Adipose tissue (tissue), 3 donors: ENCODE results near the gene CLCN3. TPM values are rescaled to one million over a fixed set of nuclear protein-coding genes. Genes with fewer than 3 reads are reported as not detected.
"Not testable (repeated sequence)": the region's sequence is repeated elsewhere in the genome, so short reads cannot be mapped to it uniquely, and the experiment has no call there.

Source experiments
- H3K27ac ChIP-seq: one replicate; pipeline ENCODE4 v1.5.1; 2013; ENCODE audit warnings: low read depth, low read length
- WGBS, 3 donors: extraction: QIAGEN DNeasy Blood & Tissue Kit; methylation state at CpG; one replicate each; pipeline ENCODE4 v1.1.7; 2013; 5-methylcytosine and 5-hydroxymethylcytosine counted together
- polyA plus RNA-seq, 3 donors: library from polyadenylated mRNA; stranded (reverse); fragments of 200-250 nt; gene quantifications; one replicate each; pipeline ENCODE4 v1.2.3, GENCODE V29; 2013
- donor health status: healthy with polysubstance abuse.
- donor health status: Bipolar disorder and iron deficiency.
- donor health status: healthy.

CLCN3 gene
- polyA plus RNA-seq, 3 donors = 6.1 to 12.7 (median 12.7) TPM

- H3K27ac ChIP-seq = no peak overlapping the region
- WGBS, 3 donors = 91 to 100% (median 93%) methylated on average over 1 of the region's 1 CpG
These were observed 124.9 kb downstream of the CLCN3 start for GRCh38 chr4:169745291-169745690.

- no peak overlapping the region for H3K27ac ChIP-seq
- WGBS, 3 donors = 2 to 4% (median 2%) methylated on average over 13 of the region's 13 CpGs
These were observed 136.7 kb downstream of the CLCN3 start for GRCh38 chr4:169756971-169757574.

GRCh38 chr4:169757575-169758184 lies 137.3 kb downstream of the CLCN3 start, which contains the start of gene HPF1:
TSS of gene HPF1 (minus strand) at chr4:169757944. CDS start at chr4:169757877, 67 bp downstream.
- H3K27ac ChIP-seq = no peak within 1 kb of the TSS
- WGBS, 3 donors = 0 to 1% (median 1%) methylated on average over 46 of the region's 46 CpGs

- H3K27ac ChIP-seq = no peak overlapping the region
- WGBS, 3 donors = 47 to 58% (median 52%) methylated on average over 11 of the region's 11 CpGs
These were observed 138.1 kb downstream of the CLCN3 start for GRCh38 chr4:169758401-169758962.

GRCh38 chr4:169761846-169762245 lies 141.5 kb downstream of the CLCN3 start:
- H3K27ac ChIP-seq = no peak overlapping the region
- 57 to 68% (median 64%) methylated on average over 4 of the region's 4 CpGs for WGBS, 3 donors

- WGBS, 3 donors = 79 to 91% (median 86%) methylated on average over 2 of the region's 2 CpGs
- H3K27ac ChIP-seq = no peak overlapping the region
These were observed 145.5 kb downstream of the CLCN3 start for GRCh38 chr4:169765835-169766234.

- 76 to 86% (median 85%) methylated on average over 3 of the region's 3 CpGs for whole genome bisulfite sequencing, 3 donors
- no peak overlapping the region for H3K27ac ChIP-seq
These were observed 146.4 kb downstream of the CLCN3 start for GRCh38 chr4:169766741-169767140.

GRCh38 chr4:169768385-169768784 lies 148.0 kb downstream of the CLCN3 start:
- 90 to 96% (median 91%) methylated on average over 3 of the region's 3 CpGs for WGBS, 3 donors
- H3K27ac ChIP-seq = no peak overlapping the region

- H3K27ac ChIP-seq = no peak overlapping the region
These were observed 150.0 kb downstream of the CLCN3 start for GRCh38 chr4:169770416-169770815.

- WGBS, 3 donors = 88 to 93% (median 92%) methylated on average over 11 of the region's 11 CpGs
- not testable (repeated sequence) for H3K27ac ChIP-seq
These were observed 151.2 kb downstream of the CLCN3 start for GRCh38 chr4:169771556-169772080.

Other genes starting within 250 kb of the CLCN3 start
- 10 to 100 TPM in 1 of 3 donors, 1 to 10 TPM in 2; 2.1 to 10.0 (median 3.9) TPM for gene NEK1, start 8.0 kb upstream of the CLCN3 start, polyA plus RNA-seq
- gene HPF1, start 137.4 kb downstream of the CLCN3 start, polyA plus RNA-seq = 10 to 100 TPM; 10.4 to 24.6 (median 16.3) TPM